ENCODE data around the gene CREBRF.
"Not testable (repeated sequence)": the region's sequence is repeated elsewhere in the genome, so short reads cannot be mapped to it uniquely, and the experiment has no call there.

CREBRF gene

GRCh38 chr5:173017087-173017486 is 39.1 kb upstream of the CREBRF start:
- not testable (repeated sequence) for H3K9ac ChIP-seq (ENCODE audit: low read depth, low read length); H3K27me3 ChIP-seq (ENCODE audit: control insufficient read depth, insufficient read depth, low read length); H3K9me3 ChIP-seq (ENCODE audit: control insufficient read depth, insufficient read depth, low read length); H3K4me3 ChIP-seq (ENCODE audit: low read depth, low read length); H3K27ac ChIP-seq (ENCODE audit: low read depth, low read length)
- Histone ChIP-seq H3K4me1 (ENCODE audit: control insufficient read depth, insufficient read depth, low read length) (peaks cover 12% of the 10 kb centered on the region), H3K36me3 (ENCODE audit: control insufficient read depth, insufficient read depth, low read length) (peaks cover 21% of the 10 kb centered on the region)

GRCh38 chr5:173018358-173018757 is 37.8 kb upstream of the CREBRF start:
- no peak overlapping the region for H3K9ac ChIP-seq (ENCODE audit: low read depth, low read length)
- no peaks in the 10 kb centered on the region for H3K9me3 ChIP-seq (ENCODE audit: control insufficient read depth, insufficient read depth, low read length)
- no peaks in the 10 kb centered on the region for H3K27me3 ChIP-seq (ENCODE audit: control insufficient read depth, insufficient read depth, low read length)
- H3K27ac ChIP-seq (ENCODE audit: low read depth, low read length) = no peak overlapping the region
- H3K36me3 ChIP-seq (ENCODE audit: control insufficient read depth, insufficient read depth, low read length) = peaks cover 28% of the 10 kb centered on the region
- no peak overlapping the region for H3K4me3 ChIP-seq (ENCODE audit: low read depth, low read length)
- peaks cover 12% of the 10 kb centered on the region for H3K4me1 ChIP-seq (ENCODE audit: control insufficient read depth, insufficient read depth, low read length)

GRCh38 chr5:173020154-173020581 is 36.0 kb upstream of the CREBRF start:
- H3K9ac ChIP-seq (ENCODE audit: low read depth, low read length) = no peak overlapping the region
- no peaks in the 10 kb centered on the region for H3K27me3 ChIP-seq (ENCODE audit: control insufficient read depth, insufficient read depth, low read length)
- H3K36me3 ChIP-seq (ENCODE audit: control insufficient read depth, insufficient read depth, low read length) = peaks cover 28% of the 10 kb centered on the region
- H3K4me3 ChIP-seq (ENCODE audit: low read depth, low read length) = no peak overlapping the region
- H3K9me3 ChIP-seq (ENCODE audit: control insufficient read depth, insufficient read depth, low read length) = no peaks in the 10 kb centered on the region
- H3K4me1 ChIP-seq (ENCODE audit: control insufficient read depth, insufficient read depth, low read length) = peaks cover 12% of the 10 kb centered on the region
- H3K27ac ChIP-seq (ENCODE audit: low read depth, low read length) = no peak overlapping the region

- Histone ChIP-seq H3K27me3 (ENCODE audit: control insufficient read depth, insufficient read depth, low read length) (no peaks in the 10 kb centered on the region), H3K36me3 (ENCODE audit: control insufficient read depth, insufficient read depth, low read length) (peaks cover 28% of the 10 kb centered on the region), H3K4me3 (ENCODE audit: low read depth, low read length) (no peak overlapping the region), H3K27ac (ENCODE audit: low read depth, low read length) (no peak overlapping the region), H3K4me1 (ENCODE audit: control insufficient read depth, insufficient read depth, low read length) (peaks cover 12% of the 10 kb centered on the region), H3K9ac (ENCODE audit: low read depth, low read length) (no peak overlapping the region), H3K9me3 (ENCODE audit: control insufficient read depth, insufficient read depth, low read length) (no peaks in the 10 kb centered on the region)
These were observed 35.5 kb upstream of the CREBRF start for GRCh38 chr5:173020643-173021042.

GRCh38 chr5:173025651-173026050 is 30.5 kb upstream of the CREBRF start:
- H3K27ac ChIP-seq (ENCODE audit: low read depth, low read length) = no peak overlapping the region
- H3K4me1 ChIP-seq (ENCODE audit: control insufficient read depth, insufficient read depth, low read length) = peaks cover 9% of the 10 kb centered on the region; the same call in 1 of the 2 replicates
- no peaks in the 10 kb centered on the region for H3K27me3 ChIP-seq (ENCODE audit: control insufficient read depth, insufficient read depth, low read length)
- H3K36me3 ChIP-seq (ENCODE audit: control insufficient read depth, insufficient read depth, low read length) = peaks cover 19% of the 10 kb centered on the region
- no peaks in the 10 kb centered on the region for H3K9me3 ChIP-seq (ENCODE audit: control insufficient read depth, insufficient read depth, low read length)
- H3K4me3 ChIP-seq (ENCODE audit: low read depth, low read length) = no peak overlapping the region
- H3K9ac ChIP-seq (ENCODE audit: low read depth, low read length) = no peak overlapping the region

- Histone ChIP-seq H3K9me3 (ENCODE audit: control insufficient read depth, insufficient read depth, low read length) (no peaks in the 10 kb centered on the region), H3K36me3 (ENCODE audit: control insufficient read depth, insufficient read depth, low read length) (peaks cover 2% of the 10 kb centered on the region; the same call in 1 of the 2 replicates), H3K4me1 (ENCODE audit: control insufficient read depth, insufficient read depth, low read length) (peaks cover 9% of the 10 kb centered on the region; the same call in 1 of the 2 replicates), H3K9ac (ENCODE audit: low read depth, low read length) (no peak overlapping the region), H3K27ac (ENCODE audit: low read depth, low read length) (no peak overlapping the region), H3K27me3 (ENCODE audit: control insufficient read depth, insufficient read depth, low read length) (no peaks in the 10 kb centered on the region), H3K4me3 (ENCODE audit: low read depth, low read length) (no peak overlapping the region)
These were observed 28.2 kb upstream of the CREBRF start for GRCh38 chr5:173027905-173028304.

GRCh38 chr5:173028811-173029327 is 27.3 kb upstream of the CREBRF start:
- Histone ChIP-seq H3K27me3 (ENCODE audit: control insufficient read depth, insufficient read depth, low read length) (no peaks in the 10 kb centered on the region), H3K27ac (ENCODE audit: low read depth, low read length) (no peak overlapping the region), H3K36me3 (ENCODE audit: control insufficient read depth, insufficient read depth, low read length) (no peaks in the 10 kb centered on the region; the same call in 1 of the 2 replicates), H3K4me3 (ENCODE audit: low read depth, low read length) (no peak overlapping the region), H3K9me3 (ENCODE audit: control insufficient read depth, insufficient read depth, low read length) (no peaks in the 10 kb centered on the region), H3K4me1 (ENCODE audit: control insufficient read depth, insufficient read depth, low read length) (peaks cover 9% of the 10 kb centered on the region; the same call in 1 of the 2 replicates), H3K9ac (ENCODE audit: low read depth, low read length) (no peak overlapping the region)

- Histone ChIP-seq H3K27ac (ENCODE audit: low read depth, low read length) (no peak overlapping the region), H3K4me1 (ENCODE audit: control insufficient read depth, insufficient read depth, low read length) (peaks cover 9% of the 10 kb centered on the region; the same call in 1 of the 2 replicates), H3K9me3 (ENCODE audit: control insufficient read depth, insufficient read depth, low read length) (no peaks in the 10 kb centered on the region), H3K9ac (ENCODE audit: low read depth, low read length) (no peak overlapping the region), H3K36me3 (ENCODE audit: control insufficient read depth, insufficient read depth, low read length) (peaks cover 5% of the 10 kb centered on the region), H3K4me3 (ENCODE audit: low read depth, low read length) (no peak overlapping the region), H3K27me3 (ENCODE audit: control insufficient read depth, insufficient read depth, low read length) (no peaks in the 10 kb centered on the region)
These were observed 26.6 kb upstream of the CREBRF start for GRCh38 chr5:173029499-173029921.

GRCh38 chr5:173032096-173032495 is 24.1 kb upstream of the CREBRF start:
- H3K27ac ChIP-seq (ENCODE audit: low read depth, low read length); H3K27me3 ChIP-seq (ENCODE audit: control insufficient read depth, insufficient read depth, low read length); H3K9me3 ChIP-seq (ENCODE audit: control insufficient read depth, insufficient read depth, low read length); H3K9ac ChIP-seq (ENCODE audit: low read depth, low read length); H3K4me3 ChIP-seq (ENCODE audit: low read depth, low read length); H3K4me1 ChIP-seq (ENCODE audit: control insufficient read depth, insufficient read depth, low read length): not testable (repeated sequence)
- H3K36me3 ChIP-seq (ENCODE audit: control insufficient read depth, insufficient read depth, low read length) = peaks cover 16% of the 10 kb centered on the region

- Histone ChIP-seq H3K9ac (ENCODE audit: low read depth, low read length) (no peak overlapping the region), H3K27me3 (ENCODE audit: control insufficient read depth, insufficient read depth, low read length) (no peaks in the 10 kb centered on the region), H3K27ac (ENCODE audit: low read depth, low read length) (no peak overlapping the region), H3K4me1 (ENCODE audit: control insufficient read depth, insufficient read depth, low read length) (peaks cover 9% of the 10 kb centered on the region; the same call in 1 of the 2 replicates), H3K36me3 (ENCODE audit: control insufficient read depth, insufficient read depth, low read length) (peaks cover 16% of the 10 kb centered on the region), H3K4me3 (ENCODE audit: low read depth, low read length) (no peak overlapping the region), H3K9me3 (ENCODE audit: control insufficient read depth, insufficient read depth, low read length) (no peaks in the 10 kb centered on the region)
These were observed 23.4 kb upstream of the CREBRF start for GRCh38 chr5:173032730-173033129.

- Histone ChIP-seq H3K9me3 (ENCODE audit: control insufficient read depth, insufficient read depth, low read length) (no peaks in the 10 kb centered on the region), H3K4me3 (ENCODE audit: low read depth, low read length) (no peak overlapping the region), H3K27ac (ENCODE audit: low read depth, low read length) (no peak overlapping the region), H3K27me3 (ENCODE audit: control insufficient read depth, insufficient read depth, low read length) (no peaks in the 10 kb centered on the region), H3K36me3 (ENCODE audit: control insufficient read depth, insufficient read depth, low read length) (peaks cover 16% of the 10 kb centered on the region), H3K9ac (ENCODE audit: low read depth, low read length) (no peak overlapping the region), H3K4me1 (ENCODE audit: control insufficient read depth, insufficient read depth, low read length) (peaks cover 4% of the 10 kb centered on the region; the same call in 1 of the 2 replicates)
These were observed 22.2 kb upstream of the CREBRF start for GRCh38 chr5:173033923-173034322.

Measured in HUES48 (cell line).